RPMI8226 (cell line): ENCODE results near the gene CLIP2.

Experiments used
- DNase-seq: peaks from one replicate; pipeline ENCODE4 v3.0.0-alpha.2; 2015

CLIP2 gene

DNA sequence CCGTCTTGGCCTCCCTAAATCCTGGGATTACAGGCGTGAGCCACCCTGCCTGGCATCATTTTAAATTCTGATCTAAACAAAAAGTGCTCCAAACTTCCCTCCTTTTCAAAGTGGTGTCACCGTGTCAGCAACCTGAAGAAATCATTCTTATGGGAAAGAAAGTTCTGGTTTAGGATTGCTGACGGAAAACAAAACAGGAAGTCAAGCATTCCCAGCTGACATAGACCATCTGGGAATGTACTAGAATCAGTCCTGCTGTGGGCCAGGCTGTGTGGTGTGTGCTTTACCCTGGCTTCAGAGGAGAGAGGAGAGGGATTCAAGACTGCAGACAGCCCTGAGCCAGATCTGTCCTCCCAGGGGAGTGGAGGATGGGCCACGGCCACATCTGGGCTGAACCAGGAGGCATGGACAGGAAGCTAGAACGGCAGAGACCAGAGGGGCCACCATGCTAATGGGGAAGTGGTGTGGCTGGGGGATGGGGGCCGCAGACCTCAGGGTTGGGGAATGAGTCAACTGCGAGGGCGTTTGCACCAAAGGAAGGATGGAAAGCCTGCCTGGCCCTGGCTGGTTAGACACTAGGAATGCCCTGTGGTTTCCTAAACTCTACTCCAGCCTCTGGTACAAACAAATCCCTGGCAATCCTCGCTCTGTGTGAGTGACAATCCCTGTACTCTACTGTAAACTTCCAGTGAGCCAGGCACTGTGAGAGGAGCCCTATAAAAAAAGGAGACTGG, 16.7 kb upstream of the CLIP2 start:
- peak; percentile 49 for DNase-seq

DNA sequence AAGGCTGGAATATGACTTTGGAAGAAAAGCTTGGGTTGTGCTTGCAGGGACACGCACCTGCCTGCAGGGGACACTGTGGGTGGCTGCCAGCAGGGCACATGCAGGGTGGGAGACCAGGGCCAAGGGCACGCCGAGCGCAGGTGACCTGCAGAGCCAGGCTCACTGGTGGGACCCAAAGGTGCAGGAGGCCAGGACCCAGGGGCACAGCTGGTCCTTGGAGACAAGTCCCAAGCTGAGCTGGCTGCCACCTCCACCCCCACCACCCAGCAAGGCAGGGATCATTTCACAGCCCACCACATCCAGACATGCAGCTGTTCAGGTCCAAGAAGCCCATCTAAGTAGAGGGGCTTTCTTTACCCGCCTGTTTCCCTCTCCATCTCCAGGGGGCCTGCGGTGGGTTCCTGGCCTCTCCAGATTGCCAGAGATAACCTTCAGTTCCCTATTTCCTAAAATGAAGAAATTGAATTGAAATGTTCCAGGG, 13.8 kb upstream of the CLIP2 start:
- peak; percentile 51 for DNase-seq

GRCh38 chr7:74277636-74278035, 11.6 kb upstream of the CLIP2 start:
- DNase-seq = no peak

GRCh38 chr7:74280985-74281384, 8.2 kb upstream of the CLIP2 start:
- no peak for DNase-seq

DNA sequence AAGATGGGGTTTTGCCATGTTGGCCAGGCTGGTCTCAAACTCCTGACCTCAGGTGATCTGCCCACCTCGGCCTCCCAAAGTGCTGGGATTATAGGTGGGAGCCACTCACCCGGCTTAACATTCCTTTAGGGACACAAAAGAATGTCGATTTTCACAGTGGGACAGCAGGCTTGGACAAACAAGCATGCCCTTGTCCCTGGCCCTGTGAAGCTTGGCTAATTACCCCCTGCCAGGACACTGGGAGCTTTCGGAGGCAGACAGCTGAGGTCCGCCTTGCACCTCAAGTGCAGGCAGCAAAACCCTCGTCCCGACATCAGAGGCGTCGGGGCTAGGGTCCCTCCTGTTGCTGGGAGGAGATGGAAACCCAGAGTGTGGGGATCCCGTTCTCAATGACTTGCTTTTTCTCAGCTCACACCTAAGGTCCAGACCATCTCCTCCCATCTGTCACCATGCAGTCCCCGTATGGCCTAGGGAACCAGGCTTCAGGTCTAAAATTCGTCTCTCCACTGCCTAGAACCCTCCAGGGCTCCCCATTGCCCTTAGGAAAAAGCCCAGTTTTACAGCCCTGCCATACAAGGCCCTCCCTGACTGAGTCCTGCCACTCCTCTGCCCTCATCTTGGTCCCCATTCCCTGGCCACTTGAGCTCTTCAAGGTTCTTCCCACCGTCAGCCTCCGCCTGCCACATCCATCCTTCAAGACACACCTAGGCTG, 6.3 kb upstream of the CLIP2 start:
- DNase-seq = no peak

GRCh38 chr7:74283858-74284447, 5.3 kb upstream of the CLIP2 start:
- no peak for DNase-seq

- no peak for DNase-seq
Measured at GRCh38 chr7:74284781-74285259, 4.4 kb upstream of the CLIP2 start.

DNA sequence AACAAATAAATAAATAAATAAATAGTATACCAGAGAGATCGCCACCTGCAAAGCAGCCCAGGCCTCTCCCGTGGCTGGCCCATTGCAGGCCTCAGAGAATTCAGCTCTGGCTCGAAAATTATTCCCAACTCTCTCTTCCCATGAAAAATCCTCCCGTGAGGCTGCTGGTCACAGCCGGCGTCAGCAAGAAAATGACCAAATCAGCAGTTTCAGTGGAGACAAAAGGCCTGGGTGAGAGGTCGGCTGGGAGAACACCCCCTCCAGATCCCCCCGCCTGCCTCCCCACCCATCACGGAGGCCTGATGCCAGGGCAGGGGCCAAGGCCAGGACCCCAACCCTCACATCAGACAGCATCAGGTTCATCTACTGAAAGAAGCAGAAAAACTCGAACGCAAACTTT, 3.1 kb upstream of the CLIP2 start:
- DNase-seq = no peak

- DNase-seq = no peak
Measured at GRCh38 chr7:74287303-74288033, 1.7 kb upstream of the CLIP2 start.

DNA sequence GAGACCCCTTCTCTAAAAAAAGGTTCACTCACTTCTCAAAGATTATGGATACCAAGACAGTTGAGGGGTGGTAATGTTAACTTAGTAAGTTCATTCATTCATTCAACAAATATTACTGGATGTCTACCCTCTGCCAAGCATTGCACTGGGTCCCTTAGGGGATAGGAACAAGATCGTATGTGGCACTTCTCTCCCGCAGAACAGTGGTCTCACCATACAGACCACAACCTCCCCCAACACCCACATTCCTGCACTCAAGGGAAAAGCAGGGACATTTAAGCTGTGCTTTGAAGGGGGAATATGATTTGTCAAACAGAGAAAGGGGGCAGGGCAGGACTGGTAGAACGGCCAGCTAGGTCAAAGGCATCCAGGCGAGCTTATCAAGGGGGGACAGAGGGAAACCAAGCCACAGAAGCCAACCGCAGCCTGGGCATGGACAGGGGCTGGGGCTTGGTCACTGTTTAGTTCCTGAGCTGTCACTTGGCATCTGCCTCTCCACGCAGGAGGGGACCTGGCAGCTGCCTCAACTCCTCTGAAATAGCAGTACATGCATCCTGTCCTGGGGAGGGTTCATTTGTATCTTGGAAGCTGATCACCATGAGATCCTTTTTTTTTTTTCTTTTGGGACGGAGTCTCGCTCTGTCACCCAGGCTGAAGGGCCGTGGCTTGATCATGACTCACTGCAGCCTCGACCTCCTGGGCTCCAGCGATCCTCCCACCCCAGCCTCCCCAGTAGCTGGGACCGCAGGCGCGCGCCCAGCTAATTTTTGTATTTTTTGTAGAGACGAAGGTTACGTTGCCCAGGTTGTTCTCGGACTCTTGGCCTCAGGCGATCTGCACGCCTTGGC, 949 bp upstream of the CLIP2 start:
- no peak for DNase-seq

DNA sequence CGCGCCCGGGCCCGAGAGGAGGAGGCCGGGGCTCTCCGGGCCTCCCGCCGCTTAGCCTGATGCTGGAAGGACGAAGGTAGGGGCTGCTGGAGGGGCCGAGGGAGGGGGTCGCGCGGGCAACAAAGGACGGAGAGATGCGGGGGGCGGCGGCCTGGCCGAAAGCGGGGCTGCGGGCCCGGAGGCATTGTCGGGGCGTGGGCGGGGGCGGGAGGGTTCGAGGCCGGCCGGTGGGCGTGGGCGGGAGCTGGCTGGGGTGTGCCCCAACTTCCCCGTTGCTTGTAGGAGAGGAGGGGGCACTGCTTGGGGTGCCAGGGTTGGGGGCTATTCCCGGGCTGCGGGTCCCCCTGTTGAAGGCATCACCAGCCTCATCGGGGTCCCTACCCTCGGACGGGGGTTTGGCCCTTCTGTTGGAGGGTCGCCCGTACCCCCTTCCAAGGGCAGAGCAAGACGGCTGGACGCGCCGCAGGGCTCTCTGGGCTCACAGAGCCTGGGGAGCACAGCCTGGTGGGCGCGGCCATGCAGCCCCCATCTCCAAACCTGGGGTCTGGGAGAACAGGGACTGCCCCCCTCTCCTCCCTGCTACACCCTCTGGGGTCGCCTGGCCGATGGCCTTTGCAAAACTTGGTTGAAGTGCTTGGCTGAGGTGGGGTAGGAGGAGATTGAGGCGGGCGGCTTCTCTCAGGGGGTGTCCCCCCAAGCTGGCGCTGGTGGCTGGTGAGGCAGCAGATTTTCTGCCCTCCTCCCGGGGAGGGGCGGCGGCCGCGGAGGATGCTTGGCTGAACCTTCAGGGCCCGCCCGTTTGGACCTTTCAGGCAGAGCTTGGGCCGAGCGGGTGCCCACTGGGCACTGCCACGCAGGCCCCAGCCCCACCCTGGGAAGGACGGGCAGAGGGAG, 699 bp downstream of the CLIP2 start:
- no peak for DNase-seq

GRCh38 chr7:74290553-74290950, 1.3 kb downstream of the CLIP2 start:
- no peak for DNase-seq

- DNase-seq = no peak
Measured at GRCh38 chr7:74290981-74291441, 1.8 kb downstream of the CLIP2 start.

GRCh38 chr7:74291535-74291934, 2.3 kb downstream of the CLIP2 start:
- DNase-seq = no peak

DNA sequence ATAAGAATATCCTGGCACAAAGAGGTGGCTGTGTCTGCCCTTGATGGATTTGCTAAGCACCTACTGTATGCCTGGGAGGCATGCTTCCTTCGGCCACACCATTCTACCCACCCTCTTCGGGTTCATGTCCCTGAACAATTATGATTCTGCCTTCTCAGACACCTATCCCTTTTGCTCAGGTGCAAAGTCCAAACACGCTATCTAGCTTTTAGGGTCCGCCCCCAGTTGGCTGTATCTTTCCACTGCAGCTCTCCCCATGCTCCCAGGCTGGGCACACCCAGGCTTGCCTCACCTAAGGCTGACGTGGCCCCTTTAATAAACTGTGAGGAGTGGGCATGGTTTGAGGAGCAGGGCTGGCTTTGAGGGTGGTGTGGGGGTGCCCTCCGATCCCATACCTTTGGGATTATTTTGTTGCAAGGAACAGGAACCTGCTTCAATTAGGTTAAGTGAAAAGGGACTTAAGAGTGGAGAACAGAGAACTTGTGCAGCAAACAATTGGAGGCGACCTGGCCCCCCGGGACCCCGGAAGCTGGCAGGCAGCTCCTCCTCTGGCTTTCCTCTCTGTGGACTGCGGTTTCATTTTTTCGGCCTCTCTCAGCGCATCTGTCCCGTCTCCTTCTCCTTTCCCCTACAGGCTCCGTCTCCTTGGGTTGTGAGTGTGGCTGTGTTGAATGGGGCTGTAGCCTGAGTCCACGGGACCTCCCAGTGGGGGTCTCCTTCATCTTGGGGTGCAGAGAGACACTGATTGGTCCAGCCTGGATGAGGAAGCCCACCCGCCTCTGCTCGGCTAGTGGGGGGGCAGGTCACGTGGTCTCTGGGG, 3.8 kb downstream of the CLIP2 start:
- DNase-seq = no peak

GRCh38 chr7:74293577-74293908, 4.3 kb downstream of the CLIP2 start:
- no peak for DNase-seq

DNA sequence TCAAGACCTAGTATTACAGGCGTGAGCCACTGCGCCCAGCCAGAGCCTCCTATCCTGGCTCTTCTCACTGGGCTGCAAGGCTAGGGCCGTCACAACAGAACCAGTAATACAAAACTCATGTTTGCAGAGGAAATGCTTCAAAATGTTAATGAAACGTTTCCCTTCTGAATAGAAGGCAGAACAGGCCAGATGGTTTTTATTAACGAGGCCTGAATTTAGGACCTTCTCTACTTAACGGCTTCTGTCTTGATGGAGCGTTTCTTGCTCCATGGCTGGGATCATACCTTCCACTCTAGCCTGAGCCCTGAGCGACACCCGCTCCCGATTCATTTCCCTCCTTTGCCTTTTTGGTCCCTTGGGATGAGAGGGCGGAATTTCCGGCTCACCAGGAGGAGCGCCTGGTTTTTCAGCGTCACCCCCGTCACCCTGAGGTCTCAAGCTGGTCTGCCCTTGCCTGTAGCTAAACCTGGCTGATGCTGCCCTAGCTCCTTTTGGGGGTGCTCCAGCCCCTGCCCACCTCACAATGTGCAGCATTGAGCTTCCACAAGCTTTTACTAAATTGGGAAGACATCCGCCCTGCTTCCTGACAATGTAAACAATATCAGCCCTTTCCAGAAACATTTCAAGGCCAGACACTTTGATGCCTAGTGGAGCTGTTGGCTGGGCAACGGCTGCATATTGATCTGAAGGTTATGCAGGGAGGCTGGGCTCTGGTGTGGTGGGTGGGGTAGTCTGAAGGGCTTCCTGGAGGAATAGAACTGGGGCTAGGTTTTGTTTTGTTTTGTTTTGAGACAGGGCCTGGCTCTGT, 5.2 kb downstream of the CLIP2 start:
- DNase-seq = no peak

DNA sequence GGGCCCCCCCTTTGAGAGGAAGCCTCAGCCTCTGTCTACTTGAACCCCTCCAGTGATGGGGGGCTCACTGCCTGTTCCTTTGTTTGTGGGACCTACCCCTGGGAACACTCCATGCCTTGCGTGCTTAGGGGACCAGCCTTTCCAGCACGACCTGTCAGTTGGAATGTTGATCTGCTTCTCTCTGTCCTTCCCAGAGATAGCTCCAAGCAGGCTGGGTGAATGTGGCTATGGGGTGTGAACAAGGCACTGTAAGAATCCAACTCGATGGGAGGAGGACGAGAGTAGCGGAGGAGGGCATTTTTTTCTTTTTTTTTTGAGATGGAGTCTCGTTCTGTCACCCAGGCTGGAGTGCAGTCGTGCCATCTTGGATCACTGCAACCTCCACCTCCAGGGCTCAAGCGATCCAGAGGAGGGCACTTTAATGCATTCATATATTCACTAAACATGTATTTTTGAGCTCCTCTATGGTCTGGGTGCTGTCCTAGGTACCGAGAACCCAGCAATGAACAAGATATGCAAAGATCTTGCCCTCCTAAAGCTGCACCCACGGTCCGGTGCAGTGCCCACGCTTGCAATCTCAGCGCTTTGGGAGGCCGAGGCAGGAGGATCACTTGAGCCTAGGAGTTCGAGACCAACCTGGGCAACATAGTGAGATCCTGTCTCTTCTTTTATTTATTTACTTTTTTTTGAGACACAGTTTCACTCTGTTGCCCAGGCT, 8.5 kb downstream of the CLIP2 start:
- DNase-seq = no peak

GRCh38 chr7:74299401-74299800, 10.2 kb downstream of the CLIP2 start:
- no peak for DNase-seq
